GM13976 (cell line): Measurements from ENCODE around the gene ST3GAL2.

Experiments used
- DNase-seq: peaks from one replicate; pipeline ENCODE4 v3.0.0; 2012; ENCODE audit warnings: low spot score
- CTCF ChIP-seq: IDR thresholded peaks from 2 replicates; pipeline ENCODE4 v1.5.1; 2012; ENCODE audit warnings: borderline replicate concordance, mild to moderate bottlenecking; ENCODE audit not compliant: insufficient read depth; ENCODE audit errors: extremely low read depth, missing control alignments, control extremely low read depth
- in situ Hi-C: fragments of 300-500 bp; cut with MboI; formaldehyde crosslinking; loops from one replicate; pipeline ENCODE4 v1.12.0; 2022; ENCODE audit warnings: low sequenced_read_pairs, mixed read lengths, inconsistent platforms; ENCODE audit not compliant: unreplicated experiment

Gene ST3GAL2

DNA sequence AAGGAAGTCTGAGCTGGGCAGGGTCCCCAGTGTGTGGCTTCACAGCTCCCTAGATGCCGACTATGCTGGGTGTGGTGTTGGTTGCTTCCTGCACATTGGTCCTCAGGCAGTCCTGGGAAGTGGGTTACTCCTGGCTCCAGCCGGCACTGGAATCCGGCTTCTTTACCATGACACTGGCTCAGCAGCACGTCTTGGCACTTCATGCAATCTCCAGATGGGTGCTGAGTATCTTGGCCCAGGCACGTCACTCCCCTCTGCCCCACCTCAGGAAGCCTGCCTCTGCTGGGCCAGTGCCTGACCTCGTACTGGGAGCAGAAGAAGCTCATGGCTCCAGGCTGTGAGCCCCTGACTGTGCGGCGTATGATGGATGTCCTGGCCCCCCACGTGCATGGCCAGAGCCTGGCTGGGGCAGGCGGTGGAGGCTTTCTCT, 40.0 kb upstream of the ST3GAL2 start:
- DNase-seq: no peak

DNA sequence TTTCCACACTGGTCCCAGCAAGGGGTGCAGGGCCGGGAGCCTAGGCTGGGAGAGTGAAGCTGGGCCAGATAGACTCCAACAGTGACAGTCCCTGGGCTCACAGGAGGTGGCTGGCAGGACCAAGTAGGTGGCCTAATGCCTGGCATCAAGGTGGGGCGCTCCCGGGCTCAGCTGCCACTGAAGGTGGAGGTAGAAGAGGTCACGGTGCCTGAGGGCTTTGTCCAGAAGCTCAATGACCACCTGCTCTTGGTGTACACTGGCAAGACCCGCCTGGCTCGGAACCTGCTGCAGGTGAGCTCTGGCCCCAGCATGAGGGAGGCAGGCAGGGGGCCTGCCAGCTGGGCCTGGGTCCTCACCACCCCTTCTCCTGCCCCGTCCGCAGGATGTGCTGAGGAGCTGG, 39.3 kb upstream of the ST3GAL2 start:
- in situ Hi-C loops: no loop called here
- DNase-seq: no peak
- TF ChIP-seq CTCF: no peak

More for the DNA sequence above, 40.0 kb upstream of the ST3GAL2 start:
- no peak for TF ChIP-seq CTCF
- in situ Hi-C loops: no loop called here

- in situ Hi-C loops: no loop called here
- DNase-seq: peak; percentile 96
- TF ChIP-seq CTCF: no peak
Measured at GRCh38 chr16:70476272-70477020, 37.5 kb upstream of the ST3GAL2 start.

DNA sequence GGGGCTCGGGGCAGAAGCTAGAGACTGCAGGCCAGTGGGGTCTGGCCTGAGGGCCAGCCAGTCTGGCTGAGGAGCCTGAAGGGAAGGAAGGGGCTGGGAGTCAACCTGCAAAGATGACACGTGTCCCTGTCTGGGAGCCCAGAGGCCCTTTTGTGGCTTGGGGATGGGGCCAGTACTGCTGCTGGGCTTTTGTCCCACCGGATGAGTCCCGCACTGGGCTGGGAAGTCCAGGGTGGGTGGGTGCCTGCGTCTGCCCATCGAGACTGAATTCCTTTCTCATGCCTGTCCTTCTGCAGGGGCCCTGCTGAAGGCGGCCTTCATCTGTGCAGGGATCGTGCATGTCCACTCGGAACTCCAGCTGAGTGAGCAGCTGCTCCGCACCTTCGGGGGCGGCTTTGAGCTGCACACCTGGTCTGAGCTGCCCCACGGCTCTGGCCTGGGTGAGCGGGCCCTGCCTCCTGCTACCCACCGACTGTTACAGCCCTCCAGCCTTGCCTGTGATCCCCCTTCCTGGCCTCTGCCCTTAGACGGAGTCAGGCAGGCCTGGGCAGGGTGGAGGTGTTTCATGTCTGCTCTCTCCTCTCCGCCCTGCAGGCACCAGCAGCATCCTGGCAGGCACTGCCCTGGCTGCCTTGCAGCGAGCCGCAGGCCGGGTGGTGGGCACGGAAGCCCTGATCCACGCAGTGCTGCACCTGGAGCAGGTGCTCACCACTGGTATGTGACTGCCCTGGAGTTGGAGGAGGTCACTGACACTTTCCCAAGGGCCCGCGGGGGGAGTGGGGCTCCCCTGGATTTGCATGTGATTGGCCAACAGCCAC, 36.4 kb upstream of the ST3GAL2 start:
- peak; percentile 34 for DNase-seq
- no peak for TF ChIP-seq CTCF
- in situ Hi-C loops: no loop called here

DNA sequence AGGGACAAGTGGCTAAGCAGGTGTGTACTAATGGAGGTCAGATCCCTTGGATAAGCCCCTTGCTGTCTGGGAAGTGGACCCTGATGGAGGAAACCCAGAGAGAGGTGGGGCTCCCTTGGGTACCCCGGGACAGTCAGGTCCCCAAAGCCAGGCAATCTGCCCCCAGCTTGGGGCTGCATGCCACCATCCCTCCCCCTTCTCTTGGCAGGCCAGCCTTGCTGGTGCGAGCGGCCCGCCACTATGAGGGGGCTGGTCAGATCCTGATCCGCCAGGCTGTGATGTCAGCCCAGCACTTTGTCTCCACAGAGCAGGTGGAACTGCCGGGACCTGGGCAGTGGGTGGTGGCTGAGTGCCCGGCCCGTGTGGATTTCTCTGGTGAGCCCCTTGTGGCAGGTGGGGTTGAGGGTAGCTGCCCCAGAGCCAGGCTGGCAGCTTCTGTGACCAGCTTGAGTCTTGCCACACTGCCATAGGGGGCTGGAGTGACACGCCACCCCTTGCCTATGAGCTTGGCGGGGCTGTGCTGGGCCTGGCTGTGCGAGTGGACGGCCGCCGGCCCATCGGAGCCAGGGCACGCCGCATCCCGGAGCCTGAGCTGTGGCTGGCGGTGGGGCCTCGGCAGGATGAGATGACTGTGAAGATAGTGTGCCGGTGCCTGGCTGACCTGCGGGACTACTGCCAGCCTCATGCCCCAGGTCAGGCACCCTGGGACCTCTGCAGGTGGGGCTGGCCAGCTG, 35.6 kb upstream of the ST3GAL2 start:
- TF ChIP-seq CTCF: no peak
- in situ Hi-C loops: no loop called here
- DNase-seq: no peak
